SK-N-SH (cell line): ENCODE results near the gene NRG3. TPM values are rescaled to one million over a fixed set of nuclear protein-coding genes. Genes with fewer than 3 reads are reported as not detected.

Experiments used
- CTCF ChIA-PET: fragments of 300-600, 350-600 bp; formaldehyde crosslinking; extraction: SDS; loops from one replicate; lab custom pipeline; 2021; lab: Yijun Ruan, JAX
- POLR2A ChIA-PET: fragments of 350-600 bp; sonication (Branson Sonifier 250); formaldehyde crosslinking; extraction: SDS; loops from one replicate; lab custom pipeline; 2020; ENCODE audit warnings: antibody characterized with exemption, inconsistent platforms; lab: Yijun Ruan, JAX
- DNase-seq: peaks from one replicate; pipeline ENCODE4 v3.0.0; 2012
- H2AFZ ChIP-seq: fragments of 200-600 bp; sonication (generic); 2 replicates; pipeline ENCODE4 v1.8.1; 2016; ENCODE audit warnings: antibody characterized with exemption, mild to moderate bottlenecking, low read depth
- H3F3A ChIP-seq: fragments of 200-600 bp; sonication (generic); replicated peaks from 2 replicates; pipeline ENCODE3; 2016; ENCODE audit warnings: antibody characterized with exemption, mild to moderate bottlenecking; ENCODE audit not compliant: insufficient read depth
- H3K27ac ChIP-seq, 2 experiments: fragments of 200-500 bp in 1 of 2; fragments of 200-600 bp in 1 of 2; sonication (Bioruptor generic) in 1 of 2; sonication (generic), shearing (Covaris generic) in 1 of 2; 2 replicates each; pipeline versions ENCODE4 v1.5.1 to v1.6.1; 2014 to 2016; ENCODE audit warnings: low read depth in 2 of 2, inconsistent platforms in 1 of 2, low read length in 1 of 2, mild to moderate bottlenecking in 1 of 2, mixed read lengths in 1 of 2
- H3K27me3 ChIP-seq: fragments of 200-600 bp; sonication (generic), shearing (Covaris generic); 2 replicates; pipeline ENCODE4 v1.6.1; 2016; ENCODE audit warnings: mixed run types; ENCODE audit not compliant: insufficient read depth
- H3K36me3 ChIP-seq, 2 experiments: fragments of 200-500 bp in 1 of 2; fragments of 200-600 bp in 1 of 2; sonication (Bioruptor generic) in 1 of 2; sonication (generic) in 1 of 2; replicated peaks in 1 of 2; 2 replicates each; pipeline versions ENCODE3 to v1.5.1; 2014 to 2016; ENCODE audit warnings: low read length in 1 of 2, mild to moderate bottlenecking in 1 of 2; ENCODE audit not compliant: insufficient read depth in 2 of 2, control insufficient read depth in 1 of 2
- H3K4me1 ChIP-seq, 2 experiments: fragments of 200-500 bp in 1 of 2; fragments of 200-600 bp in 1 of 2; sonication (Bioruptor generic) in 1 of 2; sonication (generic), shearing (Covaris generic) in 1 of 2; 2 replicates each; pipeline versions ENCODE4 v1.5.1 to v1.6.1; 2014 to 2016; ENCODE audit warnings: low read depth in 1 of 2, low read length in 1 of 2, mixed run types in 1 of 2; ENCODE audit not compliant: insufficient read depth in 2 of 2, control insufficient read depth in 1 of 2
- H3K4me2 ChIP-seq: fragments of 200-600 bp; sonication (generic), shearing (Covaris generic); 2 replicates; pipeline ENCODE4 v1.6.1; 2017; ENCODE audit warnings: mixed run types
- H3K4me3 ChIP-seq, 2 experiments: fragments of 200-500 bp in 1 of 2; fragments of 200-600 bp in 1 of 2; sonication (Bioruptor generic) in 1 of 2; sonication (generic), shearing (Covaris generic) in 1 of 2; 2 replicates each; pipeline versions ENCODE4 v1.5.1 to v1.8.1; 2014 to 2016; ENCODE audit warnings: low read depth in 2 of 2, inconsistent platforms in 1 of 2, low read length in 1 of 2, mild to moderate bottlenecking in 1 of 2, mixed read lengths in 1 of 2, moderate library complexity in 1 of 2
- H3K79me2 ChIP-seq: fragments of 200-600 bp; sonication (generic); 2 replicates; pipeline ENCODE4 v1.8.1; 2017; ENCODE audit warnings: mild to moderate bottlenecking; ENCODE audit not compliant: insufficient read depth
- H3K9ac ChIP-seq: fragments of 200-600 bp; sonication (generic); 2 replicates; pipeline ENCODE4 v1.6.1; 2017; ENCODE audit warnings: mixed run types
- H3K9me2 ChIP-seq: fragments of 200-600 bp; sonication (generic); 2 replicates; pipeline ENCODE4 v1.6.1; 2017; ENCODE audit warnings: mixed run types
- H3K9me3 ChIP-seq: fragments of 200-600 bp; sonication (generic); 2 replicates; pipeline ENCODE4 v1.6.1; 2017; ENCODE audit warnings: mixed run types, mild to moderate bottlenecking, moderate library complexity
- H4K20me1 ChIP-seq: fragments of 200-600 bp; sonication (generic); 2 replicates; pipeline ENCODE4 v1.6.1; 2017; ENCODE audit warnings: mild to moderate bottlenecking, mixed run types; ENCODE audit not compliant: insufficient read depth
- ELF1 ChIP-seq: IDR thresholded peaks from 2 replicates; pipeline ENCODE4 v1.4.0; 2012
- EP300 ChIP-seq, 2 experiments: IDR thresholded peaks; 2 replicates each; pipeline versions ENCODE4 v1.4.0 to v1.6.1; 2012; ENCODE audit warnings: borderline replicate concordance in 1 of 2, low read depth in 1 of 2, low read length in 1 of 2
- EZH2phosphoT487 ChIP-seq: fragments of 200-600 bp; sonication (generic); IDR thresholded peaks from 2 replicates; pipeline ENCODE4 v1.6.1; 2017; ENCODE audit warnings: low read depth, mixed run types, mild to moderate bottlenecking, antibody characterized with exemption, moderate library complexity, borderline replicate concordance
- FOXJ3 ChIP-seq: sonication (generic); formaldehyde crosslinking; IDR thresholded peaks from 2 replicates; pipeline ENCODE4 v1.5.1; 2020; ENCODE audit warnings: mild to moderate bottlenecking, missing genetic modification reagents
- FOXM1 ChIP-seq: IDR thresholded peaks from 2 replicates; pipeline ENCODE4 v1.4.0; 2012; ENCODE audit warnings: low read depth, mild to moderate bottlenecking
- GATA2 ChIP-seq: sonication (generic); formaldehyde crosslinking; IDR thresholded peaks from 2 replicates; pipeline ENCODE4 v1.5.0; 2020; ENCODE audit warnings: mild to moderate bottlenecking, missing genetic modification reagents
- IRF3 ChIP-seq: fragments of 150-350 bp; IDR thresholded peaks from 2 replicates; pipeline ENCODE4 v1.6.1; 2016; ENCODE audit warnings: mild to moderate bottlenecking, low read depth, low read length
- MAX ChIP-seq: IDR thresholded peaks from 2 replicates; pipeline ENCODE4 v1.4.0; 2012; ENCODE audit warnings: low read depth
- MEF2A ChIP-seq: IDR thresholded peaks from 2 replicates; pipeline ENCODE4 v1.4.0; 2012; ENCODE audit warnings: low read depth, borderline replicate concordance
- MXI1 ChIP-seq: IDR thresholded peaks from 2 replicates; pipeline ENCODE4 v1.6.1; 2012; ENCODE audit warnings: mild to moderate bottlenecking, low read depth, low read length, improper control_type of control experiment
- NFIC ChIP-seq: IDR thresholded peaks from 2 replicates; pipeline ENCODE4 v1.4.0; 2012; ENCODE audit warnings: borderline replicate concordance
- REST ChIP-seq: IDR thresholded peaks from 2 replicates; pipeline ENCODE4 v1.6.1; 2012; ENCODE audit warnings: mild to moderate bottlenecking, low read depth, low read length, moderate library complexity
- SIN3A ChIP-seq: IDR thresholded peaks from 2 replicates; pipeline ENCODE4 v1.6.1; 2012; ENCODE audit warnings: low read depth, mild to moderate bottlenecking, low read length, moderate library complexity, borderline replicate concordance
- SMC3 ChIP-seq: IDR thresholded peaks from 2 replicates; pipeline ENCODE4 v1.6.1; 2012; ENCODE audit warnings: low read depth, low read length, improper control_type of control experiment
- TCF12 ChIP-seq: IDR thresholded peaks from 2 replicates; pipeline ENCODE4 v1.4.0; 2012
- TEAD4 ChIP-seq: IDR thresholded peaks from 2 replicates; pipeline ENCODE4 v1.4.0; 2012; ENCODE audit warnings: mild to moderate bottlenecking, borderline replicate concordance; ENCODE audit not compliant: insufficient read depth
- USF1 ChIP-seq: IDR thresholded peaks from 2 replicates; pipeline ENCODE4 v1.4.0; 2012; ENCODE audit warnings: low read depth, borderline replicate concordance
- YY1 ChIP-seq: IDR thresholded peaks from 2 replicates; pipeline ENCODE4 v1.4.0; 2012; ENCODE audit warnings: low read depth, mild to moderate bottlenecking
- ZBTB33 ChIP-seq: IDR thresholded peaks from 2 replicates; pipeline ENCODE4 v1.4.0; 2012; ENCODE audit warnings: low read depth, borderline replicate concordance
- WGBS: methylation state at CpG from one replicate; pipeline ENCODE4 v1.1.6; 2017; ENCODE audit warnings: low lambda C conversion rate; 5-methylcytosine and 5-hydroxymethylcytosine counted together
- polyA plus RNA-seq, 3 experiments: library from polyadenylated mRNA; depleted of rRNA; stranded (reverse); fragments of >200 nt; gene quantifications; 2 replicates each; pipeline ENCODE4 v1.2.3, GENCODE V29; 2012

The NRG3 gene
- polyA plus RNA-seq, 1 of the 3 experiments (the other 2 are of a cell fraction): 0.03 TPM

GRCh38 chr10:82817676-82818422 is 942.9 kb downstream of the NRG3 start:
- POLR2A ChIA-PET: no interaction called here
- no peak for DNase-seq
- no peaks in the 10 kb centered on the region for H3K27me3 ChIP-seq
- H3F3A ChIP-seq: peaks cover 9% of the 10 kb centered on the region
- TF ChIP-seq FOXJ3 (no peak), ELF1 (no peak), NFIC (no peak), EP300 (IDR thresholded peaks at IDR 0.05; ENCODE audit: borderline replicate concordance in 1 of 2, low read depth in 1 of 2, low read length in 1 of 2) (no peak), MXI1 (no peak), SMC3 (no peak)
- no peaks in the 10 kb centered on the region for H3K9me2 ChIP-seq
- H3K79me2 ChIP-seq: no peaks in the 10 kb centered on the region
- no peak overlapping the region for H3K27ac ChIP-seq
- H4K20me1 ChIP-seq: no peaks in the 10 kb centered on the region
- WGBS: 85% methylated on average over 6 of the region's 6 CpGs
- H3K4me3 ChIP-seq: no peak overlapping the region
- CTCF ChIA-PET: interaction anchor here (0.7 to 1.0 kb wide), 2 partner anchors 12 to 58 kb away, joined by 3 read pairs; no protein-coding TSS in a partner anchor
- H3K4me1 ChIP-seq: peaks cover 3% of the 10 kb centered on the region in 2 experiments; a peak in 1 of 4 replicates
- no peak overlapping the region for H3K4me2 ChIP-seq
- H3K36me3 ChIP-seq: no peaks in the 10 kb centered on the region
- no peaks in the 10 kb centered on the region for H3K9me3 ChIP-seq
- no peak overlapping the region for H3K9ac ChIP-seq
- no peak overlapping the region for H2AFZ ChIP-seq

- Histone ChIP-seq H3K36me3 (no peaks in the 10 kb centered on the region), H2AFZ (no peak overlapping the region), H3K9me3 (no peaks in the 10 kb centered on the region), H3K4me2 (no peak overlapping the region), H3K4me1 (no peaks in the 10 kb centered on the region; a peak in 1 of 4 replicates), H3K9ac (no peak overlapping the region), H3K27me3 (no peaks in the 10 kb centered on the region), H3K27ac (no peak overlapping the region), H3F3A (no peaks in the 10 kb centered on the region), H4K20me1 (no peaks in the 10 kb centered on the region), H3K79me2 (no peaks in the 10 kb centered on the region), H3K4me3 (no peak overlapping the region), H3K9me2 (no peaks in the 10 kb centered on the region)
- DNase-seq: no peak
- WGBS: 88% methylated on average over 2 of the region's 2 CpGs
- ChIA-PET CTCF (interaction anchor here (1.2 to 1.3 kb wide), 2 partner anchors 9 to 1050 kb away, joined by 3 read pairs; no protein-coding TSS in a partner anchor), POLR2A (no interaction called here)
- no peak for TF ChIP-seq USF1
- TF ChIP-seq EP300 (IDR thresholded peaks at IDR 0.05; ENCODE audit: borderline replicate concordance in 1 of 2, low read depth in 1 of 2, low read length in 1 of 2): no peak
- no peak for TF ChIP-seq ZBTB33
- no peak for TF ChIP-seq EZH2phosphoT487
- TF ChIP-seq FOXM1: no peak
- TF ChIP-seq YY1: no peak
- TF ChIP-seq IRF3: no peak
- no peak for TF ChIP-seq MXI1
- TF ChIP-seq SMC3: no peak
- TF ChIP-seq REST: no peak
- TF ChIP-seq TEAD4: no peak
- TF ChIP-seq FOXJ3: no peak
- no peak for TF ChIP-seq MAX
- TF ChIP-seq MEF2A: no peak
- no peak for TF ChIP-seq GATA2 (CRISPR knock-in tag)
- no peak for TF ChIP-seq SIN3A
- TF ChIP-seq TCF12: no peak
Measured at GRCh38 chr10:82821043-82821442, 946.0 kb downstream of the NRG3 start.
